GM04504 (cell line): ENCODE data around the gene COL25A1.

Source experiments
- DNase-seq: peaks from one replicate; pipeline ENCODE4 v3.0.0-alpha.2; 2012; ENCODE audit warnings: low read depth

The COL25A1 gene

GRCh38 chr4:109302361-109303139 is at the start of gene COL25A1:
Gene COL25A1, minus strand, starts transcription at chr4:109302658.
- DNase-seq, result no peak

GRCh38 chr4:109350121-109350520 is 47.7 kb upstream of the COL25A1 start:
- DNase-seq, result no peak

GRCh38 chr4:109334129-109335105 is 32.0 kb upstream of the COL25A1 start:
- no peak for DNase-seq

DNA sequence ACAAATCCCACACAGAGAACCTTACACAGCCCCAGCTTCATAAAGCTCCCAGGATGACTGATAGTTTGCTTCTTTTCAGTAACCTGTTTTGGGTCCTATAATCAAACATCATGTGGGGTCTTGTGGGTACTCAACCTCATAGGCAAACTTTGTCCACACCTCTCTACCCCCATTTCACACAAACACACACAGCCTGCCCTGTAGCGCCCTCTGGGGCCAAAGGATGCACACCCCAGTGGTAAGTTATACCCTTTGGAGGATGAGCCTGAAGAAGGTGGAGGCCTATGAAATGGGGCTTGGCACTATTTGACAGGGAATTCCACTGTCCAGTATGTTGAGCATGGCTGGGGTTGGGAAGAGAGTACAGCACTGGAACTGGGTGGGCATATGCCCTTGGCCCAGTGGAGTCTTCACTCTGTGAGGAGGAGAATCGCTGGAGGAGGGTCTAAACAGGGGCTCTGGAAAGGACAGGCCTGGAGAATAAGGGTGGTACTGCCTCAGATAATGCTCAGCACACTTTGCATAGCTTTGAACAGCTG is 30.5 kb upstream of the COL25A1 start:
- DNase-seq, result no peak

- DNase-seq, result no peak
Measured at GRCh38 chr4:109327641-109328040, 25.2 kb upstream of the COL25A1 start.

GRCh38 chr4:109325698-109326097 is 23.2 kb upstream of the COL25A1 start:
- DNase-seq, result no peak

DNA sequence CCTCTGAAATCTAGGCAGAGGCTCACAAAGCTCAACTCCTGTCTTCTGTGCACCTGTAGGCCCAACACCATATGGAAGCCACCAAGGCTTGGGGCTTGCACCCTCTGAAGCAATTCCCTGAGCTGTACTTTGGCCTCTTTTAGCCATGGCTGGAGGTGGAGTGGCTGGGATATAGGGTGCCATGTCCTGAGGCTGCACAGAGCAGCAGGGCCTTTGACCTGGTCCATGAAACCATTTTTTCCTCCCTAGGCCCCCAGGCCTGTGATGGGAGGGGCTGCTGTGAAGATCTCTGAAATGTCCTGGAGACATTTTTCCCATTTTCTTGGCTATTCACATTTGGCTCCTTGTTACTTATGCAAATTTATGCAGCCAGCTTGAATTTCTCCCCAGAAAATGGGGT is 20.9 kb upstream of the COL25A1 start:
- no peak for DNase-seq

GRCh38 chr4:109321232-109321631 is 18.8 kb upstream of the COL25A1 start:
- DNase-seq, result no peak

- DNase-seq, result no peak
Measured at GRCh38 chr4:109319684-109320083, 17.2 kb upstream of the COL25A1 start.

DNA sequence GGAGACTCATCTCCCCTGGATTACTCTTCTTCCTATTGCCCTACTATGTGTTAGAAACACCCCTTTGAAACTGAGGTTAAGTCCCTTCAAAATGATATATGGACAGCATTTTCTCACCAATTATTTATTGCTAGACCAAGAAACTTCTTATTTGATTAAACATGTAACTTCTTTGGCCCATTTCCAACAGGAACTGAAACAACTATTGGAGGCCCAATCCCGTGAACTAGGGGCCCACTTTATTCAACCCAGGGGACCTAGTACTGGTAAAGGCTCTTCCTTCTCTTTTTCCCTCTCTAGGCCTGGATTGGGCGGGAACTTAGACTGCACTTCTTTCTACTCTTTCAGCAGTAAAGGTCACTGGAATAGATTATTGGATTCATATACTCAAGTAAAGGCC is 16.7 kb upstream of the COL25A1 start:
- no peak for DNase-seq

DNA sequence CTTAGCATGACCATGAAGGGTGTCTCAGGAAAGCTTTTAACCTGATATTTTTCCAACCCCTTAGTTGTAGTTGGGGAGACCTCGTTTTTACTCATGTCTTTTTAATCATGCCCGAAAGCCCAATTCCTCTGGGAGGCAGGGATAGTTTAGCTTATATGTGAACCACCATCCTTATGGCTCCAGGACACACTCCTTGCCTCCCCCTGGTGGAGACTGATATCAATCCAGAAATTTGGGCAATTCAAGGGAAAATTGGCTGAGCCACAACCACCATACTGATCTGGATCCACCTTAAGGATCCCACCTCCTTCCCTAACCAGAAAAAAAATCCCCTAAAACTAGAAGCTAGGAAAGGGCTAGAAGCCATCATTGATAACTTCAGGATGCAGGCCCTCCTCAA is 13.4 kb upstream of the COL25A1 start:
- DNase-seq, result no peak

GRCh38 chr4:109315341-109315740 is 12.9 kb upstream of the COL25A1 start:
- no peak for DNase-seq

GRCh38 chr4:109313168-109314133 is 11.0 kb upstream of the COL25A1 start:
- DNase-seq, result no peak

GRCh38 chr4:109303140-109303496 is 660 bp upstream of the COL25A1 start:
- no peak for DNase-seq

GRCh38 chr4:109301651-109302360 is 652 bp downstream of the COL25A1 start:
- no peak for DNase-seq

DNA sequence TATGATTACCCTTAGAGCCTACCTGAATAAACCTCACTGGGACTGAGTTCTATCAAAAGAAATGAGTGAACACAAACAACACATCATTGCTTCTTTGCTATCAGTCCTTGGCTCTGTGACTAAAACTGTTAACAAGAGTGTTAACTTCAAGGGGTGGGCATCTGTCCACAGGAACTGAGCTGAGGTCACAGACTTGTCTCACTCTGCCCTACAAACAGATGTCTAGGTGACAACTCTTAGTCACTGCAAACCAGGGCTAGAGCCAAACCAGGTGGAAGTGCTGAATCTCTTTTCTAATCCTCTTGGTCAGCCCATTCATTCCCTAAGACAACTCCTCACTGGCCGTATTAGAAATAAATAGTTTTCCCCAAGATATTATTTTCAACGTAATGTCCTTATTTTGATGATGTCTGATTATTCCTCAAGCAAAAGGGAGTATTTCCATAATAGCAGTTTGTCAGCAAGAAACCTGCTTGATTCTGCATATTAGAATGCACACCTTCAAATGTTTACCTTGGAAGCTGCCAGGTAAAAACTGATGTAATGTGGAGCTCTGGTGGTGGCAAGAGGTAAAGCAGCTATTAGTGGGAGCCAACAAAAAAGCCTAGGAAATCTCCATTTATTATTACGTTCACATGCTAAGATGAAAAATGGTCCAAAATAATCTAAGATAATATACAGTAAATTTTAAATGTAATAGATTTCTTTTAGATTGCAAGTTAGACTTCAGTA is 4.0 kb downstream of the COL25A1 start:
- no peak for DNase-seq

GRCh38 chr4:109296527-109296926 is 5.9 kb downstream of the COL25A1 start:
- DNase-seq, result no peak

GRCh38 chr4:109295081-109295480 is 7.4 kb downstream of the COL25A1 start:
- DNase-seq, result no peak

GRCh38 chr4:109294468-109295020 is 7.9 kb downstream of the COL25A1 start:
- DNase-seq, result no peak

- no peak for DNase-seq
Measured at GRCh38 chr4:109294006-109294405, 8.5 kb downstream of the COL25A1 start.
